K562 (cell line): ENCODE results near the gene KCNS1. TPM values are rescaled to one million over a fixed set of nuclear protein-coding genes. Genes with fewer than 3 reads are reported as not detected.

ENCODE experiments used
- ATAC-seq: fragments of 200-7000 bp; cut with Tn5 transposase; 3 replicates; pipeline ENCODE4 v1.9.1; 2020; ENCODE audit warnings: moderate library complexity
- BruUV-seq: library from RNA; stranded (reverse); fragments of 400-500 nt; replicated peaks from 2 replicates; lab custom pipeline; 2021; lab: Mats Ljungman, UMichigan
- CTCF ChIA-PET: fragments of 300-600 bp; formaldehyde crosslinking; extraction: SDS; loops from one replicate; lab custom pipeline; 2021; ENCODE audit warnings: low intra/inter-chr PET ratio; lab: Yijun Ruan, JAX
- POLR2A ChIA-PET: fragments of 300-600, 350-650 bp; sonication (Branson Sonifier 250); formaldehyde crosslinking; extraction: SDS; loops from one replicate; lab custom pipeline; 2021; ENCODE audit warnings: antibody characterized with exemption, inconsistent platforms; lab: Yijun Ruan, JAX
- DNase-seq, 4 experiments: peaks; one replicate each; pipeline versions ENCODE4 v3.0.0 to v3.0.0-alpha.2; 2011 to 2018; ENCODE audit warnings: low spot score in 3 of 4, mixed read lengths in 3 of 4; ENCODE audit errors: extremely low read depth in 1 of 4
- FAIRE-seq: peaks from 2 replicates; lab custom pipeline; 2011; peaks lifted over from hg19 to GRCh38; lab: Jason Lieb, UNC
- H2AFZ ChIP-seq: 2 replicates; pipeline ENCODE4 v1.6.0; 2011; ENCODE audit warnings: low read depth, low read length, control low read depth, inconsistent platforms
- H3K27ac ChIP-seq: fragments of 200-600 bp; 3 replicates; pipeline ENCODE4 v1.8.0; 2011; ENCODE audit warnings: low read depth, mild to moderate bottlenecking, control low read depth, inconsistent platforms, low read length, moderate library complexity, mixed read lengths; ENCODE audit errors: extremely low read depth
- H3K27me3 ChIP-seq, 2 experiments: fragments of 300-600 bp in 1 of 2; 2 replicates in 1 of 2; 3 replicates in 1 of 2; pipeline versions ENCODE4 v1.6.0 to v1.8.0; 2011; ENCODE audit warnings: inconsistent platforms in 2 of 2, low read length in 2 of 2, mild to moderate bottlenecking in 1 of 2, mixed read lengths in 1 of 2, moderate library complexity in 1 of 2; ENCODE audit not compliant: control insufficient read depth in 2 of 2, insufficient read depth in 2 of 2
- H3K36me3 ChIP-seq: fragments of 300-600 bp; 3 replicates; pipeline ENCODE4 v1.8.0; 2011; ENCODE audit warnings: mild to moderate bottlenecking, low read length, inconsistent platforms; ENCODE audit not compliant: control insufficient read depth, insufficient read depth
- H3K4me1 ChIP-seq, 2 experiments: fragments of 200-600 bp in 1 of 2; replicated peaks in 1 of 2; 2 replicates in 1 of 2; 3 replicates in 1 of 2; pipeline versions ENCODE4 v1.5.1 to v1.8.0; 2011; ENCODE audit warnings: inconsistent platforms in 2 of 2, low read length in 2 of 2, mild to moderate bottlenecking in 1 of 2, mixed read lengths in 1 of 2, moderate library complexity in 1 of 2; ENCODE audit not compliant: control insufficient read depth in 2 of 2, insufficient read depth in 2 of 2
- H3K4me2 ChIP-seq: 2 replicates; pipeline ENCODE4 v1.6.1; 2011; ENCODE audit warnings: low read length, control low read depth, inconsistent platforms, mixed read lengths; ENCODE audit not compliant: insufficient read depth
- H3K4me3 ChIP-seq: fragments of 200-600 bp; sonication (generic), shearing (Covaris generic); 2 replicates; pipeline ENCODE4 v1.5.1; 2016; ENCODE audit warnings: control low read depth, inconsistent platforms
- H3K79me2 ChIP-seq: fragments of 200-600 bp; 3 replicates; pipeline ENCODE4 v1.8.0; 2011; ENCODE audit warnings: low read length, inconsistent platforms; ENCODE audit not compliant: control insufficient read depth, insufficient read depth
- H3K9ac ChIP-seq, 2 experiments: 2 replicates each; pipeline versions ENCODE4 v1.6.0 to v1.6.1; 2011; ENCODE audit warnings: low read depth in 2 of 2, low read length in 2 of 2, control low read depth in 1 of 2, inconsistent platforms in 1 of 2, mild to moderate bottlenecking in 1 of 2, mixed read lengths in 1 of 2; ENCODE audit not compliant: insufficient read depth in 1 of 2
- H3K9me1 ChIP-seq: one replicate; pipeline ENCODE4 v1.6.0; 2011; ENCODE audit warnings: inconsistent platforms, mild to moderate bottlenecking, low read length, moderate library complexity; ENCODE audit not compliant: control insufficient read depth, insufficient read depth
- H3K9me3 ChIP-seq: replicated peaks from 2 replicates; pipeline ENCODE4 v1.5.1; 2011; ENCODE audit warnings: low read depth, low read length, inconsistent platforms; ENCODE audit not compliant: control insufficient read depth, insufficient read depth
- H4K20me1 ChIP-seq: replicated peaks from 2 replicates; pipeline ENCODE4 v1.6.1; 2011; ENCODE audit warnings: low read length, inconsistent platforms, mixed read lengths; ENCODE audit not compliant: control insufficient read depth, insufficient read depth
- ASH1L ChIP-seq: fragments of 450-650 bp; IDR thresholded peaks from 2 replicates; pipeline ENCODE4 v1.6.1; 2018; ENCODE audit warnings: borderline replicate concordance, mild to moderate bottlenecking, low read depth; ENCODE audit not compliant: partially characterized antibody
- BRD9 ChIP-seq: fragments of 450-650 bp; IDR thresholded peaks from 2 replicates; pipeline ENCODE4 v1.6.1; 2018; ENCODE audit warnings: low read depth; ENCODE audit not compliant: partially characterized antibody
- EGR1 ChIP-seq: fragments of 450-650 bp; conservative IDR thresholded peaks from 2 replicates; pipeline ENCODE4 v1.6.1; 2017; ENCODE audit warnings: mild to moderate bottlenecking
- EHMT2 ChIP-seq: fragments of 450-650 bp; IDR thresholded peaks from 2 replicates; pipeline ENCODE4 v1.6.1; 2018; ENCODE audit warnings: antibody characterized with exemption
- NR3C1 ChIP-seq: sonication (generic); formaldehyde crosslinking; IDR thresholded peaks from 2 replicates; pipeline ENCODE4 v1.8.1; 2022; ENCODE audit warnings: missing genetic modification reagents
- RCOR1 ChIP-seq, 2 experiments: IDR thresholded peaks; 2 replicates each; pipeline ENCODE4 v1.6.1; 2012; ENCODE audit warnings: low read depth in 2 of 2, low read length in 2 of 2, borderline replicate concordance in 1 of 2, improper control_type of control experiment in 1 of 2
- SMC3 ChIP-seq: conservative IDR thresholded peaks from 2 replicates; pipeline ENCODE4 v1.6.1; 2011; ENCODE audit warnings: low read depth, low read length, improper control_type of control experiment; ENCODE audit not compliant: insufficient read depth
- ZNF121 ChIP-seq: sonication (generic); formaldehyde crosslinking; conservative IDR thresholded peaks from 2 replicates; pipeline ENCODE4 v1.8.0; 2022; ENCODE audit warnings: missing genetic modification reagents
- WGBS: fragments of 100-300 bp; shearing (Covaris generic); methylation state at CpG from one replicate; pipeline ENCODE4 v1.1.6; 2016; ENCODE audit warnings: low coverage, mixed read lengths; ENCODE audit not compliant: insufficient coverage; ENCODE audit errors: missing lambda C conversion rate; 5-methylcytosine and 5-hydroxymethylcytosine counted together
- in situ Hi-C: fragments of 300-500 bp; cut with MboI; formaldehyde crosslinking; loops from 4 replicates; pipeline ENCODE4 v1.15.0; 2018; ENCODE audit warnings: inconsistent platforms, mixed read lengths
- intact Hi-C: fragments of 100-400 bp; cut with micrococcal nuclease; formaldehyde crosslinking; loops from 2 replicates; pipeline ENCODE4 v1.14.2; 2022
- polyA plus RNA-seq, 8 experiments: library from polyadenylated mRNA; depleted of rRNA in 4 of 8; stranded (reverse) in 5 of 8; unstranded in 3 of 8; fragments of >200 nt; fragmentation: Nextera tagmentation in 2 of 8; fragmentation: Illumina TruSeq in 1 of 8; extraction: Ambion mirVana in 2 of 8; extraction: Trizol in 1 of 8; gene quantifications; 2 replicates each; pipeline versions ENCODE4 v1.2.1 to v1.2.3, GENCODE V29; 2011 to 2014; ENCODE audit warnings: inconsistent platforms in 1 of 8, missing spikeins in 1 of 8
- total RNA-seq, 7 experiments: library from RNA; depleted of rRNA in 6 of 7; stranded (reverse); fragments of >200 nt in 6 of 7; fragmentation: Illumina TruSeq in 2 of 7; extraction: Trizol in 2 of 7; gene quantifications; 2 replicates each; pipeline versions ENCODE4 v1.2.1 to v1.2.3, GENCODE V29; 2011 to 2021; ENCODE audit warnings: low replicate concordance in 1 of 7
- TF ChIP-seq, protein P1 (sequence below): sonication (generic); formaldehyde crosslinking; IDR thresholded peaks from 2 replicates; pipeline ENCODE4 v1.8.0; 2022; ENCODE audit warnings: mild to moderate bottlenecking, missing genetic modification reagents

Gene KCNS1
- total and polyA plus RNA-seq, 9 of the 15 experiments (the other 6 are each of a cell fraction or from before 2014, with no cell fraction given): not detected

DNA sequence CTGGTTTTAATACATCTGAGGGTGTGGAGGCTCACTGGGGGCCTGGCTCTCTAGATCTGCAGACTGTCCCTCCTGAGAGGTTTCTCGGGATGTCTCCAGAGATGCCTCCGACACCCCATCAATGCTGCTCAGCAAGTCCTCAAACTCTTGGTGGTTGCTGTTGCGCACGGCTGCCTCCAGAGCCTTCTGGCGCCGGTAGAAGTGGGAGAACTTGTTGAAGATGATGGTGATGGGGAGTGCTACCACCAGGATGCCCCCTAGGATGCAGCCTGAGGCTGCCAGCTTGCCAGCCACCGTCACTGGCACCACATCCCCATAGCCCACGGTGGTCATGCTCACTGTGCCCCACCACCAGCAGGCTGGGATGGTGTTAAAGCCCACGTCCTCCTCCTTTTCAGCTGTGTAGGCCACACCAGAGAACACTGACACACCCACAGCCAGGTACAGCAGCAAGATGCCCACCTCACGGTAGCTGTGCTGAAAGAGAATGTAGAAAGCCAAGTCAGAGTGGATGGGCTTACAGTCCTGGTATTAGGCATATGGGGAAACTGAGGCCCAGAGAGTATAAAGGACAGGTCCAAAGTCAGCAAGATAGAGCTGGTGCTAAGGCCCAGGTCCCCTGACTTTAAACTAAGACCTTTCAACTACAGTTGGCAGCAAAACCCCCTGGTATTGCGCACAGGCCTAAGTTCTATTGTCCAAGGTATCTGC lies 5.9 kb downstream of the KCNS1 start:
- FAIRE-seq (no peak), ATAC-seq (no peak), DNase-seq (no peak)
- Histone ChIP-seq H3K27ac (no peak overlapping the region), H3K9me1 (no peaks in the 10 kb centered on the region), H3K9me3 (no peaks in the 10 kb centered on the region), H3K36me3 (no peaks in the 10 kb centered on the region), H3K4me2 (no peak overlapping the region), H3K9ac (no peak overlapping the region; a peak in 1 of 4 replicates), H3K4me1 (peaks cover 0 to 9% of the 10 kb centered on the region in 2 experiments; a peak in 1 of 5 replicates), H4K20me1 (no peaks in the 10 kb centered on the region), H3K27me3 (peaks cover 5 to 13% of the 10 kb centered on the region in 2 experiments; a peak in 4 of 5 replicates), H3K4me3 (no peak overlapping the region), H2AFZ (0 out of 2 replicates have a peak overlapping the region, but pooled peaks have one; percentile 26), H3K79me2 (no peaks in the 10 kb centered on the region)
- intact Hi-C loops: loop anchor here (1.0 to 10.0 kb wide), 3 partner anchors 51 to 180 kb away; partner anchors contain the start of gene PABPC1L
- WGBS: 38% methylated on average over 10 of the region's 11 CpGs
- in situ Hi-C loops: no loop called here
- no TSS peak for BruUV-seq
- TF ChIP-seq NR3C1 (CRISPR knock-in tag): no peak
- no peak for TF ChIP-seq ASH1L
- no peak for TF ChIP-seq ZNF121 (CRISPR knock-in tag)
- TF ChIP-seq BRD9: no peak
- TF ChIP-seq SMC3: no peak
- no peak for TF ChIP-seq EGR1
- TF ChIP-seq, protein P1, sequence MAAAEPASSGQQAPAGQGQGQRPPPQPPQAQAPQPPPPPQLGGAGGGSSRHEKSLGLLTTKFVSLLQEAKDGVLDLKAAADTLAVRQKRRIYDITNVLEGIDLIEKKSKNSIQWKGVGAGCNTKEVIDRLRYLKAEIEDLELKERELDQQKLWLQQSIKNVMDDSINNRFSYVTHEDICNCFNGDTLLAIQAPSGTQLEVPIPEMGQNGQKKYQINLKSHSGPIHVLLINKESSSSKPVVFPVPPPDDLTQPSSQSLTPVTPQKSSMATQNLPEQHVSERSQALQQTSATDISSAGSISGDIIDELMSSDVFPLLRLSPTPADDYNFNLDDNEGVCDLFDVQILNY: no peak
- no peak for TF ChIP-seq RCOR1 (IDR thresholded peaks at IDR 0.05; ENCODE audit: borderline replicate concordance in 1 of 2, low read depth in 2 of 2, low read length in 2 of 2)
- no peak for TF ChIP-seq EHMT2
- POLR2A ChIA-PET: interaction anchor here (0.6 to 1.3 kb wide), 4 partner anchors 12 to 51 kb away, joined by 3 to 6 read pairs (median 4); no protein-coding TSS in a partner anchor
- CTCF ChIA-PET: interaction anchor here (0.6 to 3.2 kb wide), 3 partner anchors 52 to 403 kb away, joined by 3 to 34 read pairs (median 19); no protein-coding TSS in a partner anchor
